GM12874 (cell line): ENCODE results near the gene NEDD4L.

ENCODE experiments used
- TF ChIP-seq, protein P1 (sequence below): IDR thresholded peaks from 2 replicates; pipeline ENCODE4 v1.5.1; 2011; ENCODE audit warnings: low read depth, mild to moderate bottlenecking, control low read depth, low read length, moderate library complexity; ENCODE audit not compliant: insufficient read depth

The NEDD4L gene

DNA sequence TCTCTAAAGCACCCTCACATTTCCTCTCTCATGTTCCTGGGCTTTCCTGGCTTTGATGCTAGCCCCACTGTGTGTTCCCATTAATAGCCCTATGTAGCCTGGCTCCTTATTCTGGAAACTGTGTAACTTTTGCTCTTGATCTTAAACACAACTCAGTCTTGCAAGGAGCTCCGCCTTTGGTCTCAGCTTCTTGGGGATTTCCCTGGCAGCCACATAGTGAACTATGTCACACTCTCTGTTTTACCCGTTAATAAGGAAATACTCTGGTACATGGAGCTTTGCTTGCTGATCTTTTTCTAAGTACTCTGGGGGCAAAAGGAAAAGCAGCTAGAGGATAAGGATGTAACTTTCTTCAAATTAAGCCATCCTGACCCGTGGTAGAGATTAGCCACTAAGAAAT, 259.3 kb downstream of the NEDD4L start:
- TF ChIP-seq, protein P1, sequence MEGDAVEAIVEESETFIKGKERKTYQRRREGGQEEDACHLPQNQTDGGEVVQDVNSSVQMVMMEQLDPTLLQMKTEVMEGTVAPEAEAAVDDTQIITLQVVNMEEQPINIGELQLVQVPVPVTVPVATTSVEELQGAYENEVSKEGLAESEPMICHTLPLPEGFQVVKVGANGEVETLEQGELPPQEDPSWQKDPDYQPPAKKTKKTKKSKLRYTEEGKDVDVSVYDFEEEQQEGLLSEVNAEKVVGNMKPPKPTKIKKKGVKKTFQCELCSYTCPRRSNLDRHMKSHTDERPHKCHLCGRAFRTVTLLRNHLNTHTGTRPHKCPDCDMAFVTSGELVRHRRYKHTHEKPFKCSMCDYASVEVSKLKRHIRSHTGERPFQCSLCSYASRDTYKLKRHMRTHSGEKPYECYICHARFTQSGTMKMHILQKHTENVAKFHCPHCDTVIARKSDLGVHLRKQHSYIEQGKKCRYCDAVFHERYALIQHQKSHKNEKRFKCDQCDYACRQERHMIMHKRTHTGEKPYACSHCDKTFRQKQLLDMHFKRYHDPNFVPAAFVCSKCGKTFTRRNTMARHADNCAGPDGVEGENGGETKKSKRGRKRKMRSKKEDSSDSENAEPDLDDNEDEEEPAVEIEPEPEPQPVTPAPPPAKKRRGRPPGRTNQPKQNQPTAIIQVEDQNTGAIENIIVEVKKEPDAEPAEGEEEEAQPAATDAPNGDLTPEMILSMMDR: no peak

DNA sequence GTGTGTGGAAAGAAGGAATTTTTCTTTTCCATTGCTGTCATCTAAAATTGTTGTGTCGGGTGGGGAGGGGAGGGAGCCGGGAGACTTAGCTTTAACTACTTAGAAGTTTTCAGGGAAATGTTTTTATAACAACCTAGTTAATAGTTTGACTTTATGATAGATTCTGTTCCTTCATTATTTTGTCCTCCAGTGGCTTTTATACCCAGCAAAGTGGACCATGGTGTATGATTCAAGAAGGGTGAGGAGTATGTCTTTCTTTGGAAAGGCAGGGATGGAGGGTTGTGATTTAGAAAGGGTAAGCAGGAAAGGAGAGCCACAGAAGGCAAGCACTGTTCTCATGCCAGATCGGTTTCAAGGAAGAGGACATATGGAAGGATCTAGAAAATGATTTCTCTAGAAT, 261.8 kb downstream of the NEDD4L start:
- TF ChIP-seq, protein P1: no peak

DNA sequence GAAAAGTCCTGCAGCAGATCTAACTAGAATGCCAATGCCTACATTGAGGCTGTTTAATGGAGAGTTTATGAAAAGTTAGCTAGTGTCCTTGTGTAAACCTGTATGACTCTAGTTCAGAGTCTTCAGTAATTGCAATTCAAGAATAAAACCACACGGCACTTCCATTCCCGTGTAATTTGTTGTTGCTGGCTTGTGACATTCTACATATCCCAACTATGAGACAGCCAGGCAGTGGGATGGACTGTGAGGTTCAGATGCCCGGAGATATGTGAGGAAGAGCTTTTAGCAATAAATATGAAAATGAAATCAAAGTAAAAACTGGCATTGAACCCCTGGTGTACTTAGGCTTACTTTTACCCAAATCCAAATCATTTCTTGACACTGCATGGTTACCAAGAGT, 263.4 kb downstream of the NEDD4L start:
- TF ChIP-seq, protein P1: no peak

DNA sequence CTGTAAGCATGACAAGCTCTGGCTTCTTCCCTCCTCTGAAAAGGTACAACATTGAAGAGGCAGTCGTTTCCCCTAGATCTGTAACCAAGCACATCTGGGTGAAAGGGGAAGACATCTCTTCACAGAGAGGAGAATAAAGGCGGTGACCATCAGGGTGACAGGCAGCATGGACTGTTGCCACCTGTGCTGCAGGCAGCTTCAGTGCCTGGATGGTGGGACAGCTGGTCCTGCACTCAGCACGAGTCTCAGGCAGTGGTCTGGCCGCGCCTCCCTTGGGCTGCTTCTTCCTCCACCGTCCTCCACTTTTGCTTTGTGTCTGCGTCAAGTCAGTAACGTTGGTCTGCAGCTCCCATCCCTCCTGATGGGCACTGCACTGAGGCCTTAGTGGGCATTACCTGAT, 264.4 kb downstream of the NEDD4L start:
- TF ChIP-seq, protein P1: no peak

GRCh38 chr18:58309099-58309498, 265.1 kb downstream of the NEDD4L start:
- TF ChIP-seq, protein P1: no peak

- TF ChIP-seq, protein P1: no peak
These were observed 265.7 kb downstream of the NEDD4L start for GRCh38 chr18:58309610-58310239.

- TF ChIP-seq, protein P1: no peak
These were observed 266.5 kb downstream of the NEDD4L start for GRCh38 chr18:58310517-58310916.
